ENCODE results near the gene MT1M.
"Not testable (repeated sequence)": the region's sequence is repeated elsewhere in the genome, so short reads cannot be mapped to it uniquely, and the experiment has no call there.

The MT1M gene

DNA sequence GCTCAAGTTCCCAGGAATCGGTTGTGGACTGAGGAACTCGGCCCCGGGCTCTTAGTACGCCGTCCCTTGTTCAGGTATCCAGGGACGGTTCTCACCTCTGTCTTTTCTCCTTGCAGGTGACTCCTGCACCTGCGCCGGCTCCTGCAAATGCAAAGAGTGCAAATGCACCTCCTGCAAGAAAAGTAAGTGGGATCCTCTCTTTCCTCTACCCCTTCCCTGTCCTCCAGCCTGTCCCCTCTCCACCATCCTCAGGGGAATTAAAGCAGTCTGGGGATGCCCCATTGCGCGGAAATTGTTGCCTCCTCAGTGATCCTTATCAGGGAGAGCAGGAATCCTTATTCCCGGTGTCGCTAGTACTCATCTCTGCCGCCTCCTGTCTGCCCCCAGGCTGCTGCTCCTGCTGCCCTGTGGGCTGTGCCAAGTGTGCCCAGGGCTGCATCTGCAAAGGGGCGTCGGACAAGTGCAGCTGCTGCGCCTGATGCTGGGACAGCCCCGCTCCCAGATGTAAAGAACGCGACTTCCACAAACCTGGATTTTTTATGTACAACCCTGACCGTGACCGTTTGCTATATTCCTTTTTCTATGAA, 23.5 kb upstream of the MT1M start:
- DNase-seq: no peak

DNA sequence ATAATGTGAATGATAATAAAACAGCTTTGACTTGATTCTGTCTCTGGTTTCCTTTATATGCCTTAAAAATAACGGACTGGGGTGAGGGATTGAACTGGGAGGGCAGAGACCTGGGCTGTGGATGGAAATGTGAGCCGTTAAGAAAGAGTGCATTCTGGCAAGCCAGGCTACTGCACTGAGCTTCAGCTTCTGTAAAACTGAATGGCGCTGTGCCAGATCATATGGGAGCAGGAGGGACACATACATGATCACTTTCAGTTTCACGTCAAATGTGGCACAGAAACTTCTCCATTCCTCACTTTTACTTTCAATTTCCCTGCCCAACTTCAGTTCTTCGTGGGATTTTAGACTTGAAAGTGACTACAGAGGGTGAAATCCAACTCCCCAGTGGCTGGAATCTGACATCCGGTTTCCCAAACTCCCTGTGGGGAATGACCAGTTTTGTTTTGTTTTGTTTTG, 23.0 kb upstream of the MT1M start:
- DNase-seq: peak; percentile 55

DNA sequence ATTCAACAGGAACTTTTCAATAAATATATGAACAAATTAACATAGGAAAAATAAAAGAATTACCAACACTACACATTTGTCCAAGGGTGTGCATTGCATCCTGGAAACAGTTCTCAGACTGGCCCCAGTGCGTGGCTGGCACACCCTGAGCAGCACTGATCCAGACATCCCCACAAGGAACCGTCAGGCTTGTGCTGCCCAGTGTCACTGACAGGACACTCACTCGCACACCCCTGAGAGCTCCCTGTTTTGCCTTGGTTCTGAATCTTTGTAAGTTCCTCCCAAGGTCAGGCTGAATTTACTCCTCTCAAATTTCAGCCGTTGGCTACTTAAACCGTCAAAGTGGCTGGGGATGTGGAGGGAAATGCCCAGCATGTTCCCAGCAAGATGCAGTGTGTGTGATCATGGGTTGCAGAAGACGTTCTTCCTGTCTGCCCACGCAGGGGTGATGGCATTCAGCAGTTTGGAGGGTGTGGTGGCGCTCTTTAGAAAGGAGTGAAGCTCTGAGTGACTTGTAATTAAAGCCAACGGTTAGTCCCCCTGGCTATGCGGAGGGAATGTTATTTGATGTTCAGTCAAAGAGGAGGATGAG, 22.3 kb upstream of the MT1M start:
- no peak for DNase-seq

DNA sequence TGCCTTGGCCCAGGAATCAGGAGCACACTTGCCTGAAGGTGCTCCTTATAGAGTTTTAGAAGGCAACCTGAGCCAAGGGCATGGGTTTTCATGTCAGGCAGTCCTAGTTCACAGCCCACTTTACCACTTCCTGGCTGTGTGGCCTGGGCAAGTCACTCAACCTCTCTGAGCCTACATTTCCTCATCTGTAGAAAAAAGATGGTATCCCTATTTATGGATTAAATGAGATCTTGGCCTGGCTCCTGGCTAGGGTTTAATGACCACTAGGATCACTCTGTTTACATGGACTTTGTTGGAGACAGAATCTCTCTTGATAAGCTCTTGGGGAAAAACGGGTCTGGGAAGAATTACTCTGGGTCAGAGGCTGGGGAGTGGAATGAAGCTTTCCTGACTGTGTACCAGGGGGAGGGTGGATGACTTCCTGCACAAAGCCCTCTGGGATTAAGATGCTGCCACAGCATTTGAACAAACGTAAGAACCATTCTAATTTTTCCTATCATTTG, 21.8 kb upstream of the MT1M start:
- no peak for DNase-seq

- no peak for DNase-seq
Observed at GRCh38 chr16:56611281-56611833, 21.1 kb upstream of the MT1M start.

DNA sequence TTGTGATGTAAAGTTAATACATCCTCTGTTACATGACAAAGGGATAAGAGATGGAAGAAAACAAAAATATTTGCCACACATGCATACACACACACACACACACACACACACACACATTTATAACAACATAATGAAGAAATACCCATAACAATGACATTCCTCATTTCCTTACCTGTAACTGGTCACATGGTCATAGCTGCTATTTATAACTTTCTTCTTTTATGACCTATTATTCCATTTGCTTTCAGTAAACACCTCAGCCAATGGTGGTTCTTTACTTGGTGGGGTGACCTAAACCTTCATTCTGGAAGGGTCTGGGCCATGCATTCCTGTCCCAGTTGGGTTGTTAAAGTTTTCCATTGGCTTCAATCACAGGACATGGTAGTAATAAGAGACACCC, 18.8 kb upstream of the MT1M start:
- DNase-seq: no peak

GRCh38 chr16:56614549-56614991, 17.9 kb upstream of the MT1M start:
- no peak for DNase-seq

DNA sequence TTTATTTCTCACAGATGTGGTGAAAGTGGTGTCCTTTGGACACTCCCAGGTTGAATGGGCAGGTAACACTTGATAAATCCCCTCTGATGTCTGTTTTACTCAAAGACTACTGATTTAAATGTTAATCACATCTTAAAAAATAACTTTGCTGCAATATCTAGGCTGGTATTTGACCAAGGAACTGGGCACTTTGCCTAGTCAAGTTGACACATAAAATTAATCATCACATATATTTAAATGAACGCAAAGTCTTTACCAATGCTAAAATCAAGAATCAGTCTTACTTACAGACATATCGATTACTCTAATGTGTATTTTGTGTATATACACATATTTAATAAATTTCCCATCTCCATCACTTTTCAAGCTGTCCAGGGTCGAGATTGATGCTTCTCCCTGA, 17.1 kb upstream of the MT1M start:
- DNase-seq: no peak

DNA sequence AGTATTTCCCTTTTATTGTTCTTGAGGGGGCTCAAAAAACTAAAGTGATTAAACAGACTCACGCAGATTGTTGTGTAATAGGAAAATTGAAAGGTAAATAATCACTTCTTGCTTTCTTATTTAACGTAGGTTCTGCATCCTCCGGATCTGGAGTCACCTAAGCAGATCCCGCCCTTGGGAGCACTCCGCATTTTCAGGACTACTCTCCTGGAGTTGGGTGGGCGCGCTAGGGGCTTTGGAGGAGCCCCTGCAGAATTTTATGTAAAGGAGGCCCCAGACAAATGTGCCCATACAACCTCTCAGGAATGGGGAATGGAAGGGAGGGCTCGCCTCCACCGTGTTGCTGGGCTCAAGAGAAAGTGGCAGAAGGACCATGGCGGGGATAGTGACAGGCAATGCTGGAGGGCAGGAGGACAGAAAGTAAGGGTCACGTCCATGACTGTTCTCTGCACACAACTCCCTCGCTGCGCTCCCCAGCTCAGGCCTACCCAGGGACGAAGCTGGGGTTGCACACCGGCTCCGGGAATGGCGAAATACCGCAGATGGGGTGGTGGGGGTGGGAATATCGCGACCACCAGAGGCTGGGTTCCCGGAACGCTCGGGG, 15.7 kb upstream of the MT1M start:
- no peak for DNase-seq

GRCh38 chr16:56617212-56618085, 15.0 kb upstream of the MT1M start:
- no peak for DNase-seq

DNA sequence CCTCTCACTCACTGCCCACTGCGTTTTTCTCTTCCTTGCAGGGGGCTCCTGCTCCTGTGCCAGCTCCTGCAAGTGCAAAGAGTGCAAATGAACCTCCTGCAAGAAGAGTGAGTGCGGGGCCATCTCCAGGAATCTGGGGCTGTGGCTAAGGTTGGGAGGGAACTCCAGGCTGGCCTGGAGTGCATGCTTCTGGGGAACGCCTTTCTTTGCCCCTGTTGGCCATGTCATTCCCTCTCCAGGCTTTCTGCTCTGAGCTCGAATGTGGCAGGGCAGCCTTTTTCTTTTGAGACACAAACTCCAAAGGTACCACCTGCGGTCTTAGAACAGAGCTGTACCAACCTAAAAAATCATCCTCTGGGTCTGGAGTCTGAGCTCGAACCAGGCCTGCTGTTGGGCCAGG, 14.3 kb upstream of the MT1M start:
- DNase-seq: no peak

GRCh38 chr16:56620339-56620897, 12.0 kb upstream of the MT1M start:
- no peak for DNase-seq

DNA sequence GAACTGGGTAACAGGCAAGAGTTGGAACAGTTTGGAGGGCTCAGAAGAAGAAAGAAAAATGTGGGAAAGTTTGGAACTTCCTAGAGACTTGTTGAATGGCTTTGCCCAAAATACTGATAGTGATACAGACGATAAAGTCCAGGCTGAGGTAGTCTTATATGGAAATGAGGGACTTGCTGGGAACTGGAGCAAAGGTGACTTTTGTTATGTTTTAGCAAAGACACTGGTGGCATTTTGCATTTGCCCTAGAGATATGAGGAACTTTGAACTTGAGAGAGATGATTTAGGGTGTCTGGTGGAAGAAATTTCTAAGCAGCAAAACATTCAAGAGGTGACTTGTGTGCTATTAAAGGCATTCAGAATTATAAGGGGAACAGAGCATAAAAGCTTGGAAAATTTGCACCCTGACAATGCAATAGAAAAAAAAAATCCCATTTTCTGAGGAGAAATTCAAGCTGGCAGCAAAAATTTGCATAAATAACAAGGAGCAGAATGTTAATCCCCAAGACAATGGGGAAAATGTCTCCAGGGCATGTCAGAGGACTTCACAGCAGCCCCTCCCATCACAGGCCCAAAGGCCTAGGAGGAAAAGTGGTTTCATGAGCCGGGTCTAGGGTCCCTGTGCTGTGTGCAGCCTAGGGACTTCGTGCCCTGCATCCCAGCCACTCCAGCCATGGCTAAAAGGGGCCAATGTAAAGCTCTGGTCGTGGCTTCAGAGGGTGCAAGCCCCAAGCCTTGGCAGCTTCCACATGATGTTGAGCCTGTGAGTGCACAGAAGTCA, 10.6 kb upstream of the MT1M start:
- DNase-seq: not testable (repeated sequence)

- not testable (repeated sequence) for DNase-seq
Observed at GRCh38 chr16:56623184-56623583, 9.3 kb upstream of the MT1M start.

DNA sequence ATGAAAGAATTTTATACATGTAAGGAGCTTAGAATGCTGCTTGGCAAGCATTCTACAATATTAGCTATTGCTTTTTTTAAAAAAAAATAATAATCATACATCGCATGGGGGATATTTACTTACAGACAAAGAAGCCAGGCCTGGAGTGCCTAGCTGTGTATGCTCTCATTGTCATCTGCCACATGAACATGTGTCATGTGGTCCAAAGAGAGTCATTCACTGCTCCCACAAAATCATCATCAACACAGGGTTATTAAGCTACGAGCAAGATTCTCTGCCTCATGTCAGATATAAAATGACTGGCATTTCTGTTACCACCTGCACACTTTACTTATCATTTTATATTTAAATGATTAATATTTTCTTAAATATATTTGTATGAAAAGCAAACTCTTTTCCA, 8.8 kb upstream of the MT1M start:
- no peak for DNase-seq

DNA sequence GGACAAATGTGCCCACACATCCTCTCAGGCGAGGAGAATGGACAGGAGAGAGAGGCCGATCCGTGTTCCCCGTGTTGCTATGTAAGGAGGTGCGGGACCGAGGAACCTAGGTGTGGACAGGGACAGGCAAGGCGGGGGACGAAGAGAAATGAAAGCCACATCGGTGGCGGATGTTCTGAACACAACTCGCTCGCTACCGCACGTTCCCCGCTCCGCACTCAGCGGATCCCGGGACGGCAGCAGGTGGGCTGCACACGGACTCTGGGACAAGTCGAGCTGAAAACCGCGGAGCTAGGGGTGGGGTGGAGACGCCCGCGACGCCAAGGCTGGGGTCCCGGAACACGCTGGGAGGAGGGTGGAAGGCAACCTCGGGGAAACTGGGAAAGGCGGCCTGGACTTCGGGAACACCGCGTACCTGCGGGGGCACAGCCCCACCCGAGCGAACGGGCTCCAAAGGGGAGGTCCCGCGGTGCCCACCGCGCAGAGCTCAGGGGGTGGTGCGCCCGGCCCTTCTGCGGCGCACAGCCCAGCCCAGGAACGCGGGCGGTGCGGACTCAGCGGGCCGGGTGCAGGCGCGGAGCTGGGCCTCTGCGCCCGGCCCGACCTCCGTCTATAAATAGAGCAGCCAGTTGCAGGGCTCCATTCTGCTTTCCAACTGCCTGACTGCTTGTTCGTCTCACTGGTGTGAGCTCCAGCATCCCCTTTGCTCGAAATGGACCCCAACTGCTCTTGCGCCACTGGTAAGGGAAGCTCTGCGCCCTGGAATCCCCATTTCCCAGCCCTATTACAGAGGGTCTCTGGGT, 7.1 kb upstream of the MT1M start, which contains the start of gene MT1E:
Gene MT1E, plus strand, starts transcription at position 642 of the 803 bp plus-strand sequence. Its CDS starts 71 bp downstream, at position 713.
- no peak for DNase-seq

DNA sequence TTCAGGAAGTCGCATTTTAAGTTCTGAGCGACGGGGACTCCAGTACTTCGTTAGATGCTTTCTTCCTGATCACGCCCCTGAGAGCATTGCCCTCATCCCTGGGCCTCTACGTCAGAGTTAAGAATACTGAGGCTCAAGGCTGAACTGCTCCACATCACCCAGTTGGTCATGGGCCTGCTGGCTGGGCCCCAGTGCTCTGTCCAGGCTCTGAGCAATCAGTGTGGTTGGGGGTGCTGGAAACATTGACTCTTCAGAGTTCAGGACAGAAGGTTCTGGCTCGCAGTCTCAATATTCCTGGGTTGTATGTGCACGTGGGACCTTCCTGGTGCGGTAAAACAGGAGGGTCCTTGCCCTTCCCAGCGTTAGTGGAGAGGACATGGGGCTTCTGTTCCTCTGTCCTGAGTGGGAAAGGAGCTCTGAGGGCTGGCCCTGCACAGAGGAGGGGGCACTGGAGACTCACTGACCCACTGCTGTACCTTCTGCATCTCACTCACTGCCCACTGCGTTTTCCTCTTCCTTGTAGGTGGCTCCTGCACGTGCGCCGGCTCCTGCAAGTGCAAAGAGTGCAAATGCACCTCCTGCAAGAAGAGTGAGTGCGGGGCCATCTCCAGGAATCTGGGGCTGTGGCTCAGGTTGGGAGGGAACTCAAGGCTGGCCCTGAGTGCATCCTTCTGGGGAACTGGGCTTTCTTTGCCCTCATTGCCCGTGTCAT, 6.4 kb upstream of the MT1M start:
- no peak for DNase-seq

- DNase-seq: no peak
Observed at GRCh38 chr16:56626685-56627084, 5.8 kb upstream of the MT1M start.

- no peak for DNase-seq
Observed at GRCh38 chr16:56628486-56629350, 3.7 kb upstream of the MT1M start.

Measured in NCI-H1092 treated with DMSO at 0.1 percent for 48 hours (cell line).